Heart left ventricle (tissue), 13 donors: ENCODE measurements around the gene PKD2.

ENCODE experiments used
- POLR2A ChIP-seq, 2 donors: fragments of 450-650 bp; IDR thresholded peaks; one replicate each; pipeline ENCODE4 v1.6.1; 2017; ENCODE audit warnings: antibody characterized with exemption in 2 of 2, mild to moderate bottlenecking in 2 of 2, moderate library complexity in 2 of 2
- TF ChIP-seq, protein P1 (sequence below), 12 donors: fragments of 200-600 bp; sonication (generic) in 4 of 12; IDR thresholded peaks; one replicate each; pipeline versions ENCODE4 v1.5.0 to v1.8.0; 2018 to 2022; ENCODE audit warnings: antibody characterized with exemption in 12 of 12, mild to moderate bottlenecking in 5 of 12
- donor health status: ischemic (EF 13 %, LVEDD 7.1; RV severe dilation, severe dysfunction).
- donor health status: DM: no; HTN: yes; CAD: no.
- donor health status: DM: no; HTN: no; CAD: no.
- donor health status: ischemic (EF 25% LVEDD 6.9; RV normal size, moderate dysfunction).
- donor health status: ischemic (EF 25% LVEDD 5.7; RV mildly dilated, moderate dysfunction).
- donor health status: ischemic (EF 35%, LVEDD 5.7; RV mildly dilated, moderate dysfunction).
- donor health status: nonischemic (EF 11% LVEDD 7.7; RV severe dilation, severe dysfunction).
- donor health status: DM: yes; HTN: yes; CAD: no.
- donor health status: PGD.
- donor health status: ischemic (EF 29% LVEDD 5.4; RV normal size, mild dysfunction).
- donor health status: nonischemic (EF 23%, LVEDD 6.1; RV moderate dilation, normal function).

DNA sequence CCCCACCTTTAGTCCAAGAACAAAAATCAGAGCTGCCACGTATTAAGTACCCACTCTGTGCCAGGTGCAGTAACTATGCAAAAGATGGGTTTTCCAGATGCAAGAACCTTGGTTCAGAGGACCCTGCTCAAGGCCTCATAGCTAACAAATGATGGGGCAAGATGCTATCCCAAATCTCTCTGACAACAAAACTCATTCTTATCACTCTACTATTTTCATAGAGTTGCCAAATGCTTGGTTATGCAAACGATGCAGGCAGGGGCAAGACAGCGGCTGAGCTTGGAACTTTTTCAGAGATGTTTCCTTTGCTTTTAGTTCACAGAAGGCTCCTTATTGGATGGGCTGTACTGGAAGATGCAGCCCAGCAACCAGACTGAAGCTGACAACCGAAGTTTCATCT is 30.5 kb downstream of the PKD2 start:
- no peak for TF ChIP-seq POLR2A (IDR thresholded peaks at IDR 0.05)
- TF ChIP-seq, protein P1, sequence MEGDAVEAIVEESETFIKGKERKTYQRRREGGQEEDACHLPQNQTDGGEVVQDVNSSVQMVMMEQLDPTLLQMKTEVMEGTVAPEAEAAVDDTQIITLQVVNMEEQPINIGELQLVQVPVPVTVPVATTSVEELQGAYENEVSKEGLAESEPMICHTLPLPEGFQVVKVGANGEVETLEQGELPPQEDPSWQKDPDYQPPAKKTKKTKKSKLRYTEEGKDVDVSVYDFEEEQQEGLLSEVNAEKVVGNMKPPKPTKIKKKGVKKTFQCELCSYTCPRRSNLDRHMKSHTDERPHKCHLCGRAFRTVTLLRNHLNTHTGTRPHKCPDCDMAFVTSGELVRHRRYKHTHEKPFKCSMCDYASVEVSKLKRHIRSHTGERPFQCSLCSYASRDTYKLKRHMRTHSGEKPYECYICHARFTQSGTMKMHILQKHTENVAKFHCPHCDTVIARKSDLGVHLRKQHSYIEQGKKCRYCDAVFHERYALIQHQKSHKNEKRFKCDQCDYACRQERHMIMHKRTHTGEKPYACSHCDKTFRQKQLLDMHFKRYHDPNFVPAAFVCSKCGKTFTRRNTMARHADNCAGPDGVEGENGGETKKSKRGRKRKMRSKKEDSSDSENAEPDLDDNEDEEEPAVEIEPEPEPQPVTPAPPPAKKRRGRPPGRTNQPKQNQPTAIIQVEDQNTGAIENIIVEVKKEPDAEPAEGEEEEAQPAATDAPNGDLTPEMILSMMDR (IDR thresholded peaks at IDR 0.05): no peak
